ENCODE data around the gene NDUFAF2.
"Not testable (repeated sequence)": the region's sequence is repeated elsewhere in the genome, so short reads cannot be mapped to it uniquely, and the experiment has no call there.

Gene NDUFAF2

GRCh38 chr5:60993875-60994571 lies 49.0 kb downstream of the NDUFAF2 start:
- no peak for DNase-seq

DNA sequence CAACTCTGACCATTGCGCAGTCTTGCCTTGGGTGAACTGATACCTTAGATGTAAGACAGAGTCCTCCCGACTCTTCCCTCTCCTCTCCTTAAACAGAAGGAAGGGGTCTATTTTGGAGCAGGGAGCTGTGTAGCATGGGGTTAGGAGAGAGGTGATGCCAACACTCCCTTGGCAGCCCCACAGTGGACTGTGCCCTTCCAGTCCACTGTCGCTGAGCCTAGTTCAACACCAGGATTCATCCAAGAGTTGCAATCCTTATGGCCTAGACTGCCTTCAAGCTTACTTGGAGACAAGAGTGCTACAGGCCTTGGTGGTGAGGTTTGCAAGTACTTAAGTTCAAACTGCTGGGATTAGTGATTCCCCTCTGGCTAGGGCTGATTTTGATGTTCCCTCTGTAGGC lies 51.4 kb downstream of the NDUFAF2 start:
- DNase-seq, result no peak

GRCh38 chr5:60997721-60998120 lies 52.7 kb downstream of the NDUFAF2 start:
- no peak for DNase-seq

- no peak for DNase-seq
Observed at GRCh38 chr5:61000887-61001286, 55.9 kb downstream of the NDUFAF2 start.

DNA sequence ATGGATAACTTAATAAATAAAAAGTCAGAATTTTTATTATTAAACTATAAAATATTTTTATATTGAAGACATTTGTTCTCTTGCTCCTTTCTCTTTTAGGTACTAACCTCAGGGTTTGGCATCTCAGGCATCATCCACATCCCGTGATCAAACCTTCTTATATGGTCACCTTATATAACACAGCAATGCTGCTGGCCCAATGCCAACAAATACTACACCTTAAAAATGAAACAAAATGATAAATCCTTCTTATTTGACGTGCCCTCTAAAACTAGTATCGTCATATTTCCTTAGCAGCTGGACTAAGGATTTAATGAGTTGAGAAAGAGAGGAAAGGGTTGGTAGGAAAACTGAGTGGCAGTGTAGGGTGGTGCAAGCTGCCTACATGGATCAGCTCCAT lies 56.6 kb downstream of the NDUFAF2 start:
- no peak for DNase-seq

GRCh38 chr5:61002611-61003355 lies 57.8 kb downstream of the NDUFAF2 start:
- no peak for DNase-seq

DNA sequence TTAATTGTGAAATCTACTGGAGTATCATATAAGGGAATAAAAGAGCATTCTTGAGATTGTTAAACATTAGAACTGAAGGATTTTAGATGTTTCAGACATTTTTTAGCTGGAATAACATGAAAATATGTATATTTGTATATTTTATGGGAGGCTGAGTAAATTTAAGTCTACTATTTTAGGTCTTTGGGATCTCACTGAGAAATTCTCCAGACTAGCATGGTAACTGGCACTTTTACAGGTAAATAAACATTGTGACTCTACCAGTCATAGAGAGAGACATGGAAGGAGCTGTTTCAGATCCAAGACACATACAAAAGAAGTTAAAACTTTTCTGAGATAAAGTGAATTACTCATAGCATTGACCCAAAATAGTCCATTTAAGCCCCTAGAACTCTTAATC lies 59.4 kb downstream of the NDUFAF2 start:
- DNase-seq, result no peak

DNA sequence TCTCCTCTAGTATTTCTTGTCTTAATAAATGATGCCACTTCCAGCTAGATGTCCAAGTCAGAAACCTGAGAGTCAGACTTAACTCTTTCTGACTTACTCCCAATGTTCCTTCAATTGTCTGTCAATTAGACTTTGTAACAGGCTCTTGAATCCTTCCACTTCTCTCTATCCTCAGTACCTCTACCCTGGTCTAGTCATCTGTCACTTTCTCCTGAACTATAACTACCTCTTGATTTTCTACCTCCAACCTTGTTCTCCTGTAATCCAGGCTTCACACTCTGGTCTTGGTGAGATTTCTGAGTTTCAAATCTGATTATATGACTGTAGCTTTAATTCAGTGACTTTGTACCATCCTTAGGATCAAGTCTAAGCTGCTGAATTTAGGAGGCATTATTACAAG lies 64.9 kb downstream of the NDUFAF2 start:
- DNase-seq, result no peak

DNA sequence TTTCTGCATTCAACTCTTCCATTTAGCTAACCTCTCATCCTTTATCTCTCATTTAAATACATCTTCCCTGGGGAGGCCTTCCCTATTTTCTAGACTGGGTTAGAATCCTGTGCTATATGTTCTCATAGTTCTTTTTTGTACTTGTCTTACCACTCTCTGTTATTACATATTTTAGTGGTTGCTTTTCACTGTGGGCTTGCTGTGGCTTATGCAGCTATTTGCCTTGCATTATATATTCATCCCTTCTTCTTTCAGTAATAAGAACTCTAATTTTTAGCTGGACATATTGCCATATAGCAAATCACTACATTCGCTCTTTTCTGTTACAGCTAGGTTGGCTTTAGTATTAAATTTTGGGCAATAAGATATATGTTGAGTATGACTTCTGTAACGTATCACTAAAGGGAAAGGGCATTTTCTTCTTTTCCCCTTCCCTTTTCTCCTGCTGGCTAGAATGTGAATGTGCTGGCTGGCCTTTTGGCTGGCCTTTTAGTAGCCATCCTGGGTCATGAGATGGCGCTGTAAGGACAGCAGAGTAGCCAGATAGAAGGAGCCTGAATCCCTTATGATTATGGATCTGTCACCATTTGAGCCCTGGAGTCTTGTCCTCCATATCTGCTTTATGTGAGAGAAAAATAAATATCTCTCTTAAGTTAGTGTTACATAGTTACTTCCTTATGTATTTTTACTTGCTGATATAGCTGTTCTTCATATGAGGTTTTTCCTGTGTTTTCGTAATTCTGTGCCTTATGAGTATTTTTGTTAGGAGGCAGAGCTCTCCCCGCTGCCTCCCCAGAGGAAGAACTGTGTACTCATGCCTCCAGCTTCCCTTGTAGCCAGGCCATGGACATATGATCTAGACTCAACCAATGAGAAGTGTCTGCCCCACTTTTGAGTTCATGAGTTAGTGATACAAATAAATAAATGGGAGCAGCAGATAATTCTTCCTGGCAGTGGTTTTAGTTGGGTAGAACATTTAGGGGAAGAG lies 65.8 kb downstream of the NDUFAF2 start:
- DNase-seq, result no peak

- no peak for DNase-seq
Observed at GRCh38 chr5:61018062-61018461, 73.1 kb downstream of the NDUFAF2 start.

DNA sequence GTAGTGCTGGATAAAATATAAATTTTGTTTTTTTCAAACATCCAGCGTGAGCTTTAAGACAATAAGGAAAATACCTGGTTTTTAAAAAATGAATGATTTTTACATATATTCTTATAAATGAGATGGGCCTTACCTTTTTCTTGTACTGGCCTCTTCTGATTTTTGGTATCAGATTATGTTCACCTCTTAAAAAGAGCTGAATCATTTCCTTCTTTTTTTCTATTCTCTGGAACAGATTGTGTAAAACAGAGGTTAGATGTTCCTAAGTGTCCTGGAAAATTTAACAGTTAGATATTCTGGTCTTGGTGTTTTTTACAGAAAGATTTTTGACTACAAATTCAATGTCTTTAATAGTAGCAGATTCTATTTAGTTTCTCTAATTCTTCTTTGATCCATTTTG lies 74.6 kb downstream of the NDUFAF2 start:
- DNase-seq, result no peak

DNA sequence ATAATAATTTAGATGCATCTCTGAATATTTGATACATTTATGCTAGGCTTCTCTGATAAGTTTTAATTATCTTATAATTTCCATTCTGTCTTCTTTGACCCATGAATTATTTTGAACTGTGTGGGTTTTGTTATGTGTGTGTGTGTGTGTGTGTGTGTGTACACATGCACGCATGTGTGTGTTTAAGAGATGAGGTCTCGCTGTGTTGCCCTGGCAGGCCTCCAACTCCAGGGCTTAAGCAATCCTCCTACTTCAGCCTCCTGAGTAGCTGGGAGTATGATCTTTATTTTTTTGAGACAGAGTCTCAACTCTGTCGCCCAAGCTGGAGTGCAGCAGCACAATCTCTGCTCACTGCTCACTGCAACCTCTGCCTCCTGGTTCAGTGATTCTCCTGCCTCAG lies 75.4 kb downstream of the NDUFAF2 start:
- no peak for DNase-seq

DNA sequence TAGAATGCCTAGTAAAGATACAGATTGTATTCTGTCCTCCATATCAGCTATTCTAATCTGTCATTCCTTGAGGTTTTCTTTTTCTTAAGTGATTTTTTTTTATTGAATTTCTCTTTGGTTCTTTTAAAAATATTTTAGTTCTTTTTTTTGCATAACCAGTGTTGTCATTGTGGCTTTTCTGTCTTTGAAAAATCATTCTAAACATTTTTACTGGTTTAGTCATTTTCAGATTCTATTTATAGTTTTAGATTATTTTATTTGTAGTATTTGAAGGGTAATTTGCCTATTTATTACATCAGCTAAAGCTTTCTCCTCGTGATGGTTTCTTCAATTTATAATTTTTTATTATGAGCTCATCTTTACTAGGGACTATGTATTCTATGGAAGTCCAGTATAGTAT lies 78.1 kb downstream of the NDUFAF2 start:
- DNase-seq, result no peak

- no peak for DNase-seq
Observed at GRCh38 chr5:61026004-61026403, 81.0 kb downstream of the NDUFAF2 start.

DNA sequence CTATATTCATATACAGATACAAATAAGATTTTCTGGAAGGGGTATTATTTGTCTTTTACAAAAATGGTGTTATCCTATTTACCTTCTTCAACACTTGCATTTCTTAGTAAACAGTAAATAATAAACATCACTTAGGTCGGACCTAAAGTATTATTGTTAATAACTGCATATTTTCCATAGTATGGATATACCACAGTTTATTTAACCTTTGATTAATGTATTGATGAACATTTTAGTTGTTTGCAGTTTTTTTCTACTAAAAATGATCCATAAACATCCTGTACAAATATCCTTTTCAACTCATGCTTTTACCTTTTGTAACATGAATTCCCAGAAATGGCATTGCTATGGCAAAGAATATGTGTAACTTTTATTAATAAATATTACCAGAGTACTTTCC lies 83.4 kb downstream of the NDUFAF2 start:
- no peak for DNase-seq

DNA sequence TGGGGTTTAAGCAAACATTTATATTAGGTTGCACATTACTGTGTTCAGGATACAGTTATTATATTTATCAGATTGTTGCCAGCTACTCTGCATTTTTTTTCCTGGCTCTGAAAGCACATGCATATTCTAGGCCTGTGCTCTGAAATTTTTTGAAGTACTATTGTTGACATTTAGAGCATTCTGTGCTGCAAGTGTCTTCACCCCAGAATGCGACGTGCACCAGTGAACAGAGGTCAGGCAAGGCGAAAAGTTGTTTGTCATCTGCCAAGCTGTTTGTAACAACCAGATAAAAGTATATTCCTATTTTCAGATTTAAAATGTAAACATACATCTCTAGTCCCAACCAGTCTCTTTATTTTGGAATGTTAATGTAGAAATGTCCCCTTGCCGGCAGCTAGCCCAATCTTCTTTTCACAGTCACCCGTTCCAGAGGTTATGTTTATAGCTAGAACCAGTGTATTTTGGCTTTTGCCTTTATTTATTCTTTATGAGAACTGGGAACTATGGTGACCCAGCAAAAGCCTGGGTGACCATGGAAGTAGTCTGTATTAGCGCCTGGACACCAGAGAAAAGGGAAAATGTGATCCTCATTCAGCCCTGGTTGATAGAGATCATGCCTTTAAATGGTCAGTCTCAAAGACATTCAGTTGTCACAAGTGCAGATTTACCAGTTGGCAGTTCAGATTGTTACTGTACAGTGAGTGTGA lies 84.6 kb downstream of the NDUFAF2 start:
- DNase-seq, result no peak

DNA sequence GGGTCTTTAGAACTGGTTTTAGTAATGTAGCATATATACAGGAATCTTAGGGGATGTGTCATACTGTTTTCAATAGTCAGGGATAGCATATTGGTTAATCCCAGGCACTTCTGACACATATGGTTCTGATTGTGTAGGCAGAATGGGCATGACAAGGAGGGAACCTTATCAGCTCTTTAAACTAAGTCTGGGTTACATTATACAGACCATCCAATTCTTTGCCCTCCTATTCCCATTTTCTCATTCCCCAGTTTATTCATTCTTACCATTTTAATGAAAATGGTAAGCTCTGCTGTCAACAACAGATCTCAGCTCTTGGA lies 85.1 kb downstream of the NDUFAF2 start:
- DNase-seq, result no peak

- DNase-seq, result not testable (repeated sequence)
Observed at GRCh38 chr5:61031301-61031700, 86.3 kb downstream of the NDUFAF2 start.

GRCh38 chr5:61044545-61044944 lies 99.5 kb downstream of the NDUFAF2 start:
- no peak for DNase-seq

DNA sequence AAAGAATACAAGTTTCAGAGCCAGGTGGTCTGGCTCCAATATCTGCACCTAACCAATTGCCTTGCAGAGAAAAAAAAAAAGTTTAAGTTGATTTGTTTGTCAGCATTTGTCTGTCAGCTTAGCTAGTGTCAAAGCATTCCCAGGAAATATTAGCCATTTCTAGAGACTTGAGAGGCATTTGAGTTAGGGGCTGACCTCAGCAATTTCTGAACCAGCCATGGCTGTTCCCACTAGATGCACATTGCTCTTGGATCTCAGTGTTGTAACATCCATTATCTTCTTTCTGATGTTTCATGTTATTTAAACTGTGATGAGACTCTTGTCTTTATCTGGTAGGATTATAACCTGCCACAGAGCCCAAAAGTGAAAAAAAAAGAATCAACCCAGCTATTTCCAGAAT lies 102.3 kb downstream of the NDUFAF2 start:
- no peak for DNase-seq

GRCh38 chr5:61048534-61048933 lies 103.5 kb downstream of the NDUFAF2 start:
- DNase-seq, result no peak

- no peak for DNase-seq
Observed at GRCh38 chr5:61050292-61050691, 105.3 kb downstream of the NDUFAF2 start.

DNA sequence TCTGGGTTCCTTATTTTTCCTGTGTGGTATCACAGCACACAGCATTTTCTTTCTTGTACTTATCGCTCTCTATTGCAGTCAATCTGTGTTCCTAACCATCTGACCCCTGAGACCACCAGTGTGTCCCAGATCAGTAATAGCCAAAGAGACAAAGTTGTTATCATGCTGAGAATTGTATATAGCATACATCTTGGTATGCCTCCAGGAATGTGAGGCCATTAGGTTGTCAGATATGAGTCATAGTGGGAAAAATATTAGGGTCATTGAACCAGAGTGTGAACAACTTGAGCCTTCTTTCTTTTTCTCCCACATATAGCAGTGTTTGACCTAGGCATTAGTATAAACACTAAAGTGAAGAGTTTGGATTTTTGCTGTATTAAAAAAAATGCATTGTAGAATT lies 106.3 kb downstream of the NDUFAF2 start:
- no peak for DNase-seq
